Ectodermal cell (in vitro differentiated cells): ENCODE data around the gene DLG1. TPM values are rescaled to one million over a fixed set of nuclear protein-coding genes. Genes with fewer than 3 reads are reported as not detected.

Experiments
- H3K27ac ChIP-seq: 2 replicates; pipeline ENCODE4 v1.7.0; 2013; ENCODE audit warnings: mild to moderate bottlenecking, low read depth, low read length; ENCODE audit not compliant: insufficient read depth, poor library complexity, severe bottlenecking
- H3K27me3 ChIP-seq: 2 replicates; pipeline ENCODE4 v1.7.0; 2013; ENCODE audit warnings: mild to moderate bottlenecking, low read length; ENCODE audit not compliant: insufficient read depth, control insufficient read depth, poor library complexity, severe bottlenecking
- H3K36me3 ChIP-seq: one replicate; pipeline ENCODE4 v1.7.0; 2013; ENCODE audit warnings: low read length; ENCODE audit not compliant: control insufficient read depth, insufficient read depth
- H3K4me1 ChIP-seq: one replicate; pipeline ENCODE4 v1.7.0; 2013; ENCODE audit warnings: low read length; ENCODE audit not compliant: control insufficient read depth, insufficient read depth
- H3K4me3 ChIP-seq: 2 replicates; pipeline ENCODE4 v1.7.0; 2013; ENCODE audit warnings: low read depth, low read length, control low read depth; ENCODE audit not compliant: insufficient read depth
- H3K9me3 ChIP-seq: 2 replicates; pipeline ENCODE4 v1.7.0; 2013; ENCODE audit warnings: mild to moderate bottlenecking, low read length, moderate library complexity; ENCODE audit not compliant: control insufficient read depth
- WGBS, 2 experiments: methylation state at CpG; one replicate each; pipeline ENCODE4 v1.1.7; 2013; ENCODE audit warnings: missing lambda C conversion rate in 2 of 2; 5-methylcytosine and 5-hydroxymethylcytosine counted together
- polyA plus RNA-seq, 4 experiments: library from polyadenylated mRNA; stranded (reverse); fragments of 50-300 nt; gene quantifications; one replicate each; pipeline ENCODE4 v1.2.3, GENCODE V29; 2013

DLG1 gene
- 78.0 TPM for polyA plus RNA-seq (2013, experiment 1 of 4)
- polyA plus RNA-seq (2013, experiment 2 of 4) = 81.3 TPM
- polyA plus RNA-seq (2013, experiment 3 of 4) = 66.7 TPM
- polyA plus RNA-seq (2013, experiment 4 of 4) = 73.6 TPM

DNA sequence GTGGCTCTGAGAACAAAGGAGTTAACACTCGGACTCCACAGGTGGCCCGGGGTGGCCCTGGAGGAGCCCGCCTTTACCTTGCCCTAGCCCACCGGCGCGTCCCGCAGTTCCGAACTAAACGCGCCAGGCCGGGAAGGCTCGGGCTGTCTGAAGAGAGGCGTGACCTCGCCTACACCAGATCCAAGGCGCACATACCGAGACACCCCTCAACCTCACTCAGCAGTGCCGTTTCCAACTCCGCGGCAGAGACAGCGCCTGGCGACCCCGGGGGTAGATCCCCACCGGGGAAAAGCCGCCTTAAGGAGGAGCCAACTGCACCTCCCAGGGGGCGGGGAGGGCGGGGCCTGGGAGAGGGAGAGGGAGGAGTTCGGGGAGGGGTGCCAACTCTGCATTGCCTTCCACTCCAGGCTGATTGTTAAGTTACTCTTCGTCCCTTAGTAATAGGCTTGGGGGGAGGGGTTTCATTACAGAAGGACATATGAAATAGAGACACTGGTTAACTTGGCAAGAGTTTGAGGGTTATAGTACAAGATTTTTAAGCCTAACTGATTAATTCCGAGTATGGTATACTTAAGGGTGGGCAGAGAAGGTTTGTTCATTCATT lies at the start of gene DLG1:
TSS of gene DLG1 (minus strand) at position 272 of the 604 bp plus-strand sequence. CDS start 1,408 bp downstream, outside the sequence.
- H3K27me3 ChIP-seq = peaks cover 18% of the 10 kb centered on the region
- 0% methylated on average over 29 of the region's 29 CpGs for WGBS, 2 experiments
- H3K4me3 ChIP-seq = peak within 1 kb of the TSS; percentile 51
- peak within 1 kb of the TSS; percentile 87 for H3K27ac ChIP-seq
- no peaks in the 10 kb centered on the region for H3K9me3 ChIP-seq
- H3K4me1 ChIP-seq = peaks cover 13% of the 10 kb centered on the region
- peaks cover 4% of the 10 kb centered on the region for H3K36me3 ChIP-seq

- no peaks in the 10 kb centered on the region for H3K9me3 ChIP-seq
- no peaks in the 10 kb centered on the region for H3K36me3 ChIP-seq
- H3K27ac ChIP-seq = no peak overlapping the region
- peaks cover 5% of the 10 kb centered on the region for H3K4me1 ChIP-seq
- WGBS, 2 experiments = 91 to 94% methylated on average over 6 of the region's 6 CpGs
- H3K4me3 ChIP-seq = no peak overlapping the region
- H3K27me3 ChIP-seq = no peaks in the 10 kb centered on the region
These were observed 49.6 kb upstream of the DLG1 start for GRCh38 chr3:197348014-197348413.

GRCh38 chr3:197345390-197345789 lies 47.0 kb upstream of the DLG1 start:
- H3K9me3 ChIP-seq = no peaks in the 10 kb centered on the region
- 93 to 94% methylated on average over 4 of the region's 4 CpGs for WGBS, 2 experiments

GRCh38 chr3:197344582-197345318 lies 46.3 kb upstream of the DLG1 start:
- Histone ChIP-seq H3K9me3 (no peaks in the 10 kb centered on the region), H3K4me3 (no peak overlapping the region), H3K27me3 (no peaks in the 10 kb centered on the region), H3K4me1 (no peaks in the 10 kb centered on the region), H3K27ac (no peak overlapping the region), H3K36me3 (no peaks in the 10 kb centered on the region)
- WGBS, 2 experiments = 90 to 92% methylated on average over 11 of the region's 11 CpGs

More at GRCh38 chr3:197345390-197345789, 47.0 kb upstream of the DLG1 start:
- Histone ChIP-seq H3K27ac (no peak overlapping the region), H3K36me3 (no peaks in the 10 kb centered on the region), H3K27me3 (no peaks in the 10 kb centered on the region), H3K4me1 (no peaks in the 10 kb centered on the region), H3K4me3 (no peak overlapping the region)

- Histone ChIP-seq H3K36me3 (no peaks in the 10 kb centered on the region), H3K27me3 (no peaks in the 10 kb centered on the region), H3K9me3 (no peaks in the 10 kb centered on the region), H3K4me1 (no peaks in the 10 kb centered on the region), H3K4me3 (no peak overlapping the region), H3K27ac (no peak overlapping the region)
- WGBS, 2 experiments = 91 to 92% methylated on average over 10 of the region's 10 CpGs
These were observed 45.4 kb upstream of the DLG1 start for GRCh38 chr3:197343656-197344408.

DNA sequence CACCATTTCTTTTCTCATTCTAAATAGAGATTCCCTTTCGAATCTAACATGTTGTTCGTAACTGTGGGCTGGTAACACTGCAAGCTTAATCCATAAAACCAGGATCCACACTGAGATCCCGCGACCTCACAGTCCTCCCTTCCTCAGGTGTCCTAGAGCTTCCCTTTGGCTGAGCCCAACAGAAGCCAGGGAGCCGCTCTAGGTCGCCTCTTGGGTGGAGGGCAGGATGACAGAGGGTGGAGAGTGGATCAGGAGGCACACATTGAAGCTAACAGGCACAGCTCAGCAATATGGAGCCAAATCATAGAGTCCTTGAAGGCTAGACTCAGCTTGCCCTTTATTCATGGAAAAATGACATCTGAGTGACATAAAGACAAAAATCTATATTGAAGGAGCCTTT lies 44.7 kb upstream of the DLG1 start:
- whole genome bisulfite sequencing, 2 experiments = 94 to 96% methylated on average over 6 of the region's 6 CpGs

DNA sequence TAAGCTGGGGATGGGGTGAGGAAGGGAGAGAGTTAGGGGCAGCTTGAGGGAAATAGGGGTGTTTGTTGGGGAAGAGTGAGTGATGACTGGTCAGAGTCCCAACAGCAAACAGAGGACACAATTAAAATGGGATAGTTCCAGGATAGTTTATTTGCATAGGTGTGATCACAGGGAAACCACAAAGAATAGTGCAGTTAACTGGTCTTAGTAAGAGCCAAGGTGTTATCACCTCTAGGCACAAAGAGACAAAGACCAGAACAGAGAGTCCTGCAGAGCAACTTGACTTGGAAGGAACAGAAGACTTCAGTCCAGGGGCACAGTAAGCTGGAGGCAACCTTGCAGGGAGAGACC lies 42.1 kb upstream of the DLG1 start:
- Histone ChIP-seq H3K4me1 (peaks cover 4% of the 10 kb centered on the region), H3K36me3 (no peaks in the 10 kb centered on the region), H3K27ac (no peak overlapping the region), H3K9me3 (no peaks in the 10 kb centered on the region), H3K27me3 (no peaks in the 10 kb centered on the region), H3K4me3 (no peak overlapping the region)

More for the DNA sequence above, 44.7 kb upstream of the DLG1 start:
- H3K27ac ChIP-seq = no peak overlapping the region
- H3K4me1 ChIP-seq = no peaks in the 10 kb centered on the region
- no peak overlapping the region for H3K4me3 ChIP-seq
- no peaks in the 10 kb centered on the region for H3K9me3 ChIP-seq
- H3K27me3 ChIP-seq = no peaks in the 10 kb centered on the region
- H3K36me3 ChIP-seq = no peaks in the 10 kb centered on the region

- Histone ChIP-seq H3K9me3 (no peaks in the 10 kb centered on the region), H3K27me3 (no peaks in the 10 kb centered on the region), H3K4me3 (no peak overlapping the region), H3K4me1 (peaks cover 9% of the 10 kb centered on the region), H3K27ac (no peak overlapping the region), H3K36me3 (no peaks in the 10 kb centered on the region)
- WGBS, 2 experiments = 73 to 74% methylated on average over 12 of the region's 12 CpGs
These were observed 41.6 kb upstream of the DLG1 start for GRCh38 chr3:197339841-197340520.

- H3K4me3 ChIP-seq = no peak overlapping the region
- no peaks in the 10 kb centered on the region for H3K9me3 ChIP-seq
- no peaks in the 10 kb centered on the region for H3K27me3 ChIP-seq
- H3K27ac ChIP-seq = no peak overlapping the region
- WGBS, 2 experiments = 92 to 97% methylated on average over 6 of the region's 6 CpGs
- peaks cover 9% of the 10 kb centered on the region for H3K4me1 ChIP-seq
- no peaks in the 10 kb centered on the region for H3K36me3 ChIP-seq
These were observed 40.2 kb upstream of the DLG1 start for GRCh38 chr3:197338586-197338985.
